Measurements from ENCODE around the gene OPTC. TPM values are rescaled to one million over a fixed set of nuclear protein-coding genes. Genes with fewer than 3 reads are reported as not detected.

Gene OPTC
- polyA plus RNA-seq, 1 donor from 2014 or later = not detected

DNA sequence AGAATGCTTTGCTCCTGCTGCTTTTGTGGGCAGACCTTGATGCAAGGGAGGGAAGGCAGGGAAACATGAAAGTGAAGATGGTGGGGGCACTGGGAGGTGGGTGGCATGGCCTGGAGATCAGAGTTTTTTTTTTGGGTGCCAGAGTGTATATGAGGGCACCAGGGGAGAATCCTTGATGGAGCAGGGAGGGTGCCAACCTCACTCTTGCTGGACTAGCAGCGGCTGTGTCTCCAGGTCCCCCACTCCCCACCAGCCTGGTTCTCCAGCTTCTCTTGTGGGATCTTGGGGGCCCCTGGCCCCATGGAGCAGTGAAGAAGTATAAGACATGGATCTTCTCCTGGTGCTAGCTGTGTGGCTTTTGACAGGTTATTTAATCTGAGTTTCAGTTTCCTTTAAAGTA is 31.8 kb upstream of the OPTC start:
- Histone ChIP-seq H3K27me3 (ENCODE audit: insufficient read depth, low read depth, low read length) (no peaks in the 10 kb centered on the region), H3K79me2 (replicated peaks; ENCODE audit: insufficient read depth, low read length) (no peaks in the 10 kb centered on the region), H3K27ac (ENCODE audit: low read length) (no peak overlapping the region), H3K9me2 (ENCODE audit: insufficient read depth, low read length) (no peaks in the 10 kb centered on the region), H2AFZ (ENCODE audit: low read depth, low read length) (no peak overlapping the region), H3K9ac (ENCODE audit: low read length) (no peak overlapping the region), H3K4me2 (ENCODE audit: low read length) (no peak overlapping the region), H3K4me3 (ENCODE audit: low read length) (no peak overlapping the region), H4K20me1 (ENCODE audit: insufficient read depth) (no peaks in the 10 kb centered on the region), H3K36me3 (ENCODE audit: insufficient read depth, low read length) (no peaks in the 10 kb centered on the region), H3K9me3 (ENCODE audit: low read length) (no peaks in the 10 kb centered on the region), H3F3A (ENCODE audit: insufficient read depth, low read length, poor library complexity, severe bottlenecking) (no peaks in the 10 kb centered on the region)
- TF ChIP-seq, protein P1, sequence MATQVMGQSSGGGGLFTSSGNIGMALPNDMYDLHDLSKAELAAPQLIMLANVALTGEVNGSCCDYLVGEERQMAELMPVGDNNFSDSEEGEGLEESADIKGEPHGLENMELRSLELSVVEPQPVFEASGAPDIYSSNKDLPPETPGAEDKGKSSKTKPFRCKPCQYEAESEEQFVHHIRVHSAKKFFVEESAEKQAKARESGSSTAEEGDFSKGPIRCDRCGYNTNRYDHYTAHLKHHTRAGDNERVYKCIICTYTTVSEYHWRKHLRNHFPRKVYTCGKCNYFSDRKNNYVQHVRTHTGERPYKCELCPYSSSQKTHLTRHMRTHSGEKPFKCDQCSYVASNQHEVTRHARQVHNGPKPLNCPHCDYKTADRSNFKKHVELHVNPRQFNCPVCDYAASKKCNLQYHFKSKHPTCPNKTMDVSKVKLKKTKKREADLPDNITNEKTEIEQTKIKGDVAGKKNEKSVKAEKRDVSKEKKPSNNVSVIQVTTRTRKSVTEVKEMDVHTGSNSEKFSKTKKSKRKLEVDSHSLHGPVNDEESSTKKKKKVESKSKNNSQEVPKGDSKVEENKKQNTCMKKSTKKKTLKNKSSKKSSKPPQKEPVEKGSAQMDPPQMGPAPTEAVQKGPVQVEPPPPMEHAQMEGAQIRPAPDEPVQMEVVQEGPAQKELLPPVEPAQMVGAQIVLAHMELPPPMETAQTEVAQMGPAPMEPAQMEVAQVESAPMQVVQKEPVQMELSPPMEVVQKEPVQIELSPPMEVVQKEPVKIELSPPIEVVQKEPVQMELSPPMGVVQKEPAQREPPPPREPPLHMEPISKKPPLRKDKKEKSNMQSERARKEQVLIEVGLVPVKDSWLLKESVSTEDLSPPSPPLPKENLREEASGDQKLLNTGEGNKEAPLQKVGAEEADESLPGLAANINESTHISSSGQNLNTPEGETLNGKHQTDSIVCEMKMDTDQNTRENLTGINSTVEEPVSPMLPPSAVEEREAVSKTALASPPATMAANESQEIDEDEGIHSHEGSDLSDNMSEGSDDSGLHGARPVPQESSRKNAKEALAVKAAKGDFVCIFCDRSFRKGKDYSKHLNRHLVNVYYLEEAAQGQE (IDR thresholded peaks at IDR 0.05; ENCODE audit: borderline replicate concordance) = no peak
- no peak for TF ChIP-seq EZH2 (IDR thresholded peaks at IDR 0.05; ENCODE audit: borderline replicate concordance, insufficient read depth, low read length, poor library complexity, severe bottlenecking)
- TF ChIP-seq TAF1 (IDR thresholded peaks at IDR 0.05; ENCODE audit: low read depth) = no peak
- no peak for TF ChIP-seq EP300 (conservative IDR thresholded peaks at IDR 0.05; ENCODE audit: poor library complexity, severe bottlenecking)
- TF ChIP-seq MXI1 (conservative IDR thresholded peaks at IDR 0.05; ENCODE audit: poor library complexity, severe bottlenecking) = no peak
- TF ChIP-seq RAD21 (conservative IDR thresholded peaks at IDR 0.05) = no peak
- no peak for TF ChIP-seq SMC3 (conservative IDR thresholded peaks at IDR 0.05; ENCODE audit: poor library complexity)
- TF ChIP-seq, protein P2, sequence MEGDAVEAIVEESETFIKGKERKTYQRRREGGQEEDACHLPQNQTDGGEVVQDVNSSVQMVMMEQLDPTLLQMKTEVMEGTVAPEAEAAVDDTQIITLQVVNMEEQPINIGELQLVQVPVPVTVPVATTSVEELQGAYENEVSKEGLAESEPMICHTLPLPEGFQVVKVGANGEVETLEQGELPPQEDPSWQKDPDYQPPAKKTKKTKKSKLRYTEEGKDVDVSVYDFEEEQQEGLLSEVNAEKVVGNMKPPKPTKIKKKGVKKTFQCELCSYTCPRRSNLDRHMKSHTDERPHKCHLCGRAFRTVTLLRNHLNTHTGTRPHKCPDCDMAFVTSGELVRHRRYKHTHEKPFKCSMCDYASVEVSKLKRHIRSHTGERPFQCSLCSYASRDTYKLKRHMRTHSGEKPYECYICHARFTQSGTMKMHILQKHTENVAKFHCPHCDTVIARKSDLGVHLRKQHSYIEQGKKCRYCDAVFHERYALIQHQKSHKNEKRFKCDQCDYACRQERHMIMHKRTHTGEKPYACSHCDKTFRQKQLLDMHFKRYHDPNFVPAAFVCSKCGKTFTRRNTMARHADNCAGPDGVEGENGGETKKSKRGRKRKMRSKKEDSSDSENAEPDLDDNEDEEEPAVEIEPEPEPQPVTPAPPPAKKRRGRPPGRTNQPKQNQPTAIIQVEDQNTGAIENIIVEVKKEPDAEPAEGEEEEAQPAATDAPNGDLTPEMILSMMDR (IDR thresholded peaks at IDR 0.05; ENCODE audit: poor library complexity, severe bottlenecking) = no peak
- no peak for TF ChIP-seq POLR2AphosphoS5 (IDR thresholded peaks at IDR 0.05)

DNA sequence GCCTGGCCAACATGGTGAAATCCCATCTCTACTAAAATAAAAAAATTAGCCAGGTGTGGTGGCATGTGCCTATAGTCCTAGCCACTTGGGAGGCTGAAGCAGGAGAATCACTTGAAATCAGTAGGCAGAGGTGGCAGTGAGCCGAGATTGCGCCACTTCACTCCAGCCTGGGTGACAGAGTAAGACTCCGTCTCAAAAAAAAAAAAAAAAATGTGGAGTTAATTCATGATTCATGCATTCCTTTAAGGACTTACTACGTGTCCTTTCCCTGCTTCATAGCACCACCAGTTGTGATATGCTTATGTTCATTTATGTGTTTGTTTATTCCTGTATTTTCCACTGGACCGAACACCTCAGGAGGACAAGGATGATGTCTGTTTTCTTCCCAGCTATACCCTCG is 31.1 kb upstream of the OPTC start:
- Histone ChIP-seq H3K9ac (ENCODE audit: low read length) (no peak overlapping the region), H3K27ac (ENCODE audit: low read length) (no peak overlapping the region), H3K4me3 (ENCODE audit: low read length) (no peak overlapping the region), H3K4me2 (ENCODE audit: low read length) (no peak overlapping the region), H3K9me2 (ENCODE audit: insufficient read depth, low read length) (no peaks in the 10 kb centered on the region), H2AFZ (ENCODE audit: low read depth, low read length) (no peak overlapping the region), H3K79me2 (replicated peaks; ENCODE audit: insufficient read depth, low read length) (no peaks in the 10 kb centered on the region), H4K20me1 (ENCODE audit: insufficient read depth) (no peaks in the 10 kb centered on the region), H3F3A (ENCODE audit: insufficient read depth, low read length, poor library complexity, severe bottlenecking) (no peaks in the 10 kb centered on the region), H3K36me3 (ENCODE audit: insufficient read depth, low read length) (no peaks in the 10 kb centered on the region), H3K27me3 (ENCODE audit: insufficient read depth, low read depth, low read length) (no peaks in the 10 kb centered on the region), H3K9me3 (ENCODE audit: low read length) (no peaks in the 10 kb centered on the region)
- TF ChIP-seq POLR2AphosphoS5 (IDR thresholded peaks at IDR 0.05) (no peak), EP300 (conservative IDR thresholded peaks at IDR 0.05; ENCODE audit: poor library complexity, severe bottlenecking) (no peak), MXI1 (conservative IDR thresholded peaks at IDR 0.05; ENCODE audit: poor library complexity, severe bottlenecking) (no peak), SMC3 (conservative IDR thresholded peaks at IDR 0.05; ENCODE audit: poor library complexity) (no peak), TAF1 (IDR thresholded peaks at IDR 0.05; ENCODE audit: low read depth) (no peak), EZH2 (IDR thresholded peaks at IDR 0.05; ENCODE audit: borderline replicate concordance, insufficient read depth, low read length, poor library complexity, severe bottlenecking) (no peak), RAD21 (conservative IDR thresholded peaks at IDR 0.05) (no peak)
- TF ChIP-seq, protein P1 (IDR thresholded peaks at IDR 0.05; ENCODE audit: borderline replicate concordance) = no peak
- TF ChIP-seq, protein P2 (IDR thresholded peaks at IDR 0.05; ENCODE audit: poor library complexity, severe bottlenecking) = no peak
